Mononuclear cell (primary cell): ENCODE measurements around the gene ATRX. TPM values are rescaled to one million over a fixed set of nuclear protein-coding genes. Genes with fewer than 3 reads are reported as not detected.
"Not testable (repeated sequence)": the region's sequence is repeated elsewhere in the genome, so short reads cannot be mapped to it uniquely, and the experiment has no call there.

Experiments used
- H3K27me3 ChIP-seq: 2 replicates; pipeline ENCODE4 v1.6.0; 2011; ENCODE audit warnings: low read length, control low read depth; ENCODE audit not compliant: insufficient read depth
- H3K4me1 ChIP-seq: 2 replicates; pipeline ENCODE4 v1.5.1; 2011; ENCODE audit warnings: mild to moderate bottlenecking, low read length, control low read depth; ENCODE audit not compliant: insufficient read depth
- H3K4me3 ChIP-seq: 2 replicates; pipeline ENCODE4 v1.5.1; 2011; ENCODE audit warnings: mild to moderate bottlenecking, low read length, moderate library complexity
- H3K9me3 ChIP-seq: 2 replicates; pipeline ENCODE4 v1.5.1; 2011; ENCODE audit warnings: low read depth, mild to moderate bottlenecking, control low read depth, low read length
- total RNA-seq: library from RNA; depleted of rRNA; stranded (reverse); fragments of >200 nt; gene quantifications from one replicate; pipeline ENCODE4 v1.2.3, GENCODE V29; 2012

ATRX gene
- total RNA-seq, 1 donor: 46.6 TPM

DNA sequence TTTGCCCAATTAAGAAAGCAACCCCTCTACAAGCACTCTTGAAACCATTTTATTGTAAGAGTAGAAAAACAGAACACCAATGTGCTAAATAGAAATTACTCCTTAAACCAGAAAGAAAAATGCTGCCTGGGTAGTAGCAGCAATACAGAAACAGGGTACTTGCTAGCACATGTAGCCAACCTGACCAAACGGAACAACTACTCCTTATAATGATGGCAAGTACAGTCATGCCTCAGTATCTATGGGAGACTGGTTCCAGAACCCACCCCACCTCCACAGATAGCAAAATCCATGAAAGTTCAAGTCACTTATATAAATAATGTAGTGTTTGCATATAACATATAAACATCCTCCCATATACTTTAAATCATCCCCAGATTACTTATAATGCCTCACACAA is 168.8 kb downstream of the ATRX start:
- Histone ChIP-seq H3K27me3 (no peaks in the 10 kb centered on the region), H3K4me1 (no peaks in the 10 kb centered on the region), H3K9me3 (no peaks in the 10 kb centered on the region), H3K4me3 (no peak overlapping the region)

DNA sequence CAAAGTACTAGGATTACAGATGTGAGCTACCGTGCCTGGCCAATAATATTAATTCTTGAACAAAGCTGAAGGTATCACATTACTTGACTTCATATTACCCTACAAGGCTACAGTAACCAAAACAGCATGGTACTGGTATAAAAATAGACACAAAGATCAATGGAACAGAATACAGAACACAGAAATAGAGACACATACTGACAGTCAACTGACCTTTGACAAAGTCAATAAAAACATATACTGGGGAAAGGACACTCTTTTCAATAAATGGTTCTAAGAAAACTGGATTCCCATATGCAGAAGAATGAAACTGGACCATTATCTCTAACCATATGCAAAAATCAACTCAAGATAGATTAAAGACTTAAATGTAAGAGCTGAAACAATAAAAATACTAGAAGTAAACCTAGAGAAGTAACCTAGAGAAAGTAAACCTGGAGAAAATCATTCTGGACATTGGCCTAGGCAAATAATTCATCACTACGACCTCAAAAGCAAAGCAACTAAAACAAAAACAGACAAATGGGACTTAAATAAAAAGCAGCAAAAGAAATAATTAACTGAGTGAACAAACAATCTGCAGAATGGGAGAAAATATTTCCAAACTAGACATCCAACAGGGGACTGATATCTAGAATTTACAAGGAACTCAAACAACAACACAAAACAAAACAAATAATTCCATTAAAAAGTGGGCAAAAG is 182.2 kb downstream of the ATRX start:
- no peaks in the 10 kb centered on the region for H3K9me3 ChIP-seq
- H3K4me3 ChIP-seq: no peak overlapping the region
- no peaks in the 10 kb centered on the region for H3K27me3 ChIP-seq
- H3K4me1 ChIP-seq: no peaks in the 10 kb centered on the region

DNA sequence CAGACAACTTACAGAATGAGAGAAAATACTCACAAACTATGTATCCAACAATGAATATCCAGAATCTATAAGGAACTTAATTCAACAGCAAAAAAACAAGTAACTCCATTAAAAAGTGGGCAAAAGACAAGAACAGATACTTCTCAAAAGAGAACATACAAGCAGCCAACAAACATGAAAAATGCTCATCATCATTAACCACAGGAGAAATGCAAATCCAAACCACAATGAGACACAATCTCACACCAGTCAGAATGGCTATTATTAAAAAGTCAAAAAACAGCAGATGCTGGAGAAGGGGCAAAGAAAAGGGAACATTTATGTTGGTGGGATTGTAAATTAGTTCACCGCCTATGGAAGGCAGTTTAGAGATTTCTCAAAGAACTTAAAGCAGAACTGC is 188.5 kb downstream of the ATRX start:
- H3K4me1 ChIP-seq: no peaks in the 10 kb centered on the region
- no peaks in the 10 kb centered on the region for H3K27me3 ChIP-seq
- no peaks in the 10 kb centered on the region for H3K9me3 ChIP-seq
- no peak overlapping the region for H3K4me3 ChIP-seq

DNA sequence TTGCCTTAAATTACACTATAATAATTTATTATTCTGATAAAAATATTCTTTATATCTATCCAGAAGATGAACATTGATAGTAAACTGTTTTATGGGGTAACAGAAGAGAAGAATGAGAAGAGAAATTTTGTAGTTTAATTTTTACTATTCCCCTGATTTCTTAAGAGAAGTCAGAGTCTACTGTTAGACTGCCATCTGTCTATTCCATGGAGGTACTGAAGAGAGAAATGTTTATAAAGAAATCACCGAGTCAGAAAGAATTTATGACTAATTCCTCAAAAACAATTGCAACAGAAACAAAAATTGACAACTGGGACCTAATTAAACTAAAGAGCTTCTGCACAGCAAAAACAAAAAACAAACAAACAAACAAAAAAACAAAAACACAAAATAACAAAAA is 188.9 kb downstream of the ATRX start:
- Histone ChIP-seq H3K27me3 (no peaks in the 10 kb centered on the region), H3K4me1 (no peaks in the 10 kb centered on the region), H3K9me3 (no peaks in the 10 kb centered on the region), H3K4me3 (no peak overlapping the region)

DNA sequence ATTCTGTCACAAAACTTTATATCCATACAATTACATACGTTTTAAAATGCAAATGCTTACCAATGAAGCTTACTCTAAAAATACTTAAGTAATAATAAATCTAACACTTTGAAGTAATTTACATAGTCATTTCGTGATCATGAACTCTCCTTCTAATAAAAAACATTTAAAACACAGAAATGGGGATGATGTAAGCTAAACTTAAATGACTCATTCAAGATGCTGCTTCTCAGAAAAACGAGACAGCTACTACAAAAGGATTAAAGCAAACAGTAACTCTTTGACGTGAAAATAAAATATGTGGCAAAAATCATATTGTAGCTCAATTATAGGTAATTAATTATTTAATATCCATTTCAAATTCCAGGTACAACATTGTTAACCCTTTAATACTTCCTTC is 190.2 kb downstream of the ATRX start:
- no peaks in the 10 kb centered on the region for H3K4me1 ChIP-seq
- H3K27me3 ChIP-seq: no peaks in the 10 kb centered on the region

DNA sequence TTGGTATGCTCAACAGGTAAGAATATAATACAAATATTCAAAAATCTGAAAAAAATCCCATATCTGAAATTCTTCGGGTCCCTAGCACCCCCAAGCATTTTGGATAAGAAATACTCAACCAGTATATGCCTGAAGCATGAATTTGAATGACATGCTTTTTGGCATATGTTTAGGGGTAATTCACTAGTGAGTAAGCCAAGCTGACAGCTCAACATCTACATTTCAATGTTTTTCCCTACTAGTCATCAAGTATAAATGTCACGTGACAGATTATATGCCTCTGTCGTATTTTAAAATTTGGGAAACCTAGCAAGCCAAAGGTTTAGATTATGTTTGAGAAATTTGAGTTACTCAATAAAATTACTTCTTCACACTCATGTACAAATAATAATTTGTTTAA is 213.7 kb downstream of the ATRX start:
- Histone ChIP-seq H3K27me3 (no peaks in the 10 kb centered on the region), H3K4me1 (no peaks in the 10 kb centered on the region), H3K9me3 (no peaks in the 10 kb centered on the region), H3K4me3 (no peak overlapping the region)

More for the DNA sequence above, 190.2 kb downstream of the ATRX start:
- Histone ChIP-seq H3K4me3 (no peak overlapping the region), H3K9me3 (no peaks in the 10 kb centered on the region)

DNA sequence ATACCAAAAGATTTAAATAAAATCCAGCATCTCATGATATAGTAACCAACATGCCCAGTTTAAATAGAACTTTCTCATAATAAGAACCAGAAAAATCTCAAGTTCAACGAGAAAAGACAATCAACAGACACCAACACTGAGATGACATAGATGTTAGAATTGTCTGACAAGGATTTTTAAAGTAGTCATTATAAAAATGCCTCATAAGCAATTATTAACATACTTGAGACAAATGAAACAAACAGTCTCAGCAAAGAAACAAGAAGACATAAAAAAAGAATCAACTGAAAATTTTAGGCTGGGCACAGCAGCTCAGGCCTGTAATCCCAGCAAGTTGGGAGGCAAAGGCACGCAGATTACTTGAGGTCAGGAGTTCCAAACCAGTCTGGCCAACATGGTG is 220.7 kb downstream of the ATRX start:
- H3K27me3 ChIP-seq: no peaks in the 10 kb centered on the region
- H3K4me1 ChIP-seq: no peaks in the 10 kb centered on the region
- no peaks in the 10 kb centered on the region for H3K9me3 ChIP-seq
- H3K4me3 ChIP-seq: no peak overlapping the region

DNA sequence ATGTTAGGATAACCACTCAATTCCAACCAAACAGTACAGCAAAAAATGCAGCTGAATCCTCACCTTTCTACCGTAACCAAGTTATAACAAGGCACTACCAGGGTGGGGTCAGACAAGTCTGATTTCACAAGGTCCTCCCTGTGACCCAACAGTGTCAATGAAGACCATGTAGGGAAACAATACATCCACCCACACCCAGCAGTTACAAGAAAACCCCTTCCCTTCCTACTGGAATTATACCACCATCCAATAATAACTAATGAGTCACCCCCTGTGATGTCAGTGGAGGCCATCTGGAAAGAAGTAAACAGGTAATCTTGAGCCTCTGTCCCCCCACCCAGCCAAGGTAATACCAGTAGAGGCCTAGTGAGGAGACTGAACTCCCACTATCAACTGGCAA is 221.2 kb downstream of the ATRX start:
- Histone ChIP-seq H3K9me3 (no peaks in the 10 kb centered on the region), H3K4me3 (no peak overlapping the region), H3K4me1 (no peaks in the 10 kb centered on the region), H3K27me3 (no peaks in the 10 kb centered on the region)

DNA sequence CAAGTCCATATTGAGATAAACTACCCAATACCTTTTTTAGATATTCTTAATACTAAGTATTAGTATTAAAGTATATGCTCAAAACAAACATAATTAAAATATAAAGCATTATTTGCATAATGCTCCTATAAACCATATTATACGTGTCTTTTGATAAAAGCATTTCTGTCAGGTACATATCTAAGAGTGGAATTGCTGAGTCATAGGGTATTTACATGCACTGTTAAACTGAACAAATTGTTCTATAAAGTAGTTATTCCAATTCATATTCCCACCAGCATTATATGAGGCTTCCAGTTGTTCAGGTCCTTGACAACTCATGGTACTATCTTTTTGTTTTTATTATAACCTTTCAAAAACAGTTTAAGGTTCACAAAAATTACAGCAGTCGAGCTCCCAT is 224.6 kb downstream of the ATRX start:
- Histone ChIP-seq H3K27me3 (no peaks in the 10 kb centered on the region), H3K4me3 (no peak overlapping the region), H3K4me1 (no peaks in the 10 kb centered on the region), H3K9me3 (no peaks in the 10 kb centered on the region)

DNA sequence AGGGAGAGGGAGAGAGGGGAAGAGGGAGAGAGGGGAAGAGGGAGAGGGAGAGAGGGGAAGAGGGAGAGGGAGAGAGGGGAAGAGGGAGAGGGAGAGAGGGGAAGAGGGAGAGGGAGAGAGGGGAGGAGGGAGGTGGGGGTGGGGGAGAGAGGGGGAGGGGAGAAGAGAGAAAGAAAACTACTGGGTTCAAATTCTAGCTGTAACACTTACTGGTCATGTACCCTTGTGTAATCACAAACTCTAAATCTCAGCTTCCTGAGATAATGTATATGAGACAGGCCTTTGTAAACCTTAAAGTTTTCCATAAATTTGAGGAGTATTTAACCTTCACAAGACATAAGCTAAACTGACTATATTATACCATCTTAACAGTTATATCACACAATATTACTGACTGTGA is 229.7 kb downstream of the ATRX start:
- H3K27me3 ChIP-seq: no peaks in the 10 kb centered on the region
- no peak overlapping the region for H3K4me3 ChIP-seq
- H3K4me1 ChIP-seq: no peaks in the 10 kb centered on the region
- H3K9me3 ChIP-seq: no peaks in the 10 kb centered on the region

DNA sequence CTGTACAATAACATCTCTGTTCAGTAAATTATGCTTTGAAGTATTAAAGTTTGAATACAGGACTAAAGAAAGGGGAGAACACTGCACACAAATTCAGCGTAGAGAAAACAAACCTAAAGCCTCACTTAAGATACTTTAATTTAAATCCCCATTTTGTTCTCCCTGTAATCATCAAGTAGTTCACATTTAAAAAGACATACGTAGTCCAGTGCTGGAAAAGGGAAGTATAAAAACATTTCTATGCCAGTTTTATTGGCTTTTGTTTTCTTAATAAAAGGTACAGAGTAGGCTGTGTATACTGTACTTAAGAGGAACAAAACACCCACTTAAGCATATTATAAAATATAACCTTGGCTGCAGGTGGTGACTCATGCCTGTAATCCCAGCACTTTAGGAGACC is 237.3 kb downstream of the ATRX start:
- Histone ChIP-seq H3K9me3 (no peaks in the 10 kb centered on the region), H3K4me3 (no peak overlapping the region), H3K27me3 (no peaks in the 10 kb centered on the region), H3K4me1 (no peaks in the 10 kb centered on the region)

DNA sequence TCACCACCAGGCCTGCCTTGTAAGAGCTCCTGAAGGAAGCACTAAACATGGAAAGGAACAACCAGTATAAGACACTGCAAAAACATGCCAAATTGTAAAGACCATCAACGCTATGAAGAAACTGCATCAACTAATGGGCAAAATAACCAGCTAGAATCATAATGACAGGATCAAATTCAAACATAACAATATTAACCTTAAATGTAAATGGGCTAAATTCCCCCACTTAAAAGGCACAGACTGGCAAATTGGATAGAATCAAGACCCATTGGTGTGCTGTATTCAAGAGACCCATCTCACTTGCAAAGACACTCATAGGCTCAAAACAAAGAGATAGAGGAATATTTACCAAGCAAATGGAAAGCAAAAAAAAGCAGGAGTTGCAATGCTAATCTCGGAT is 246.2 kb downstream of the ATRX start:
- not testable (repeated sequence) for H3K27me3 ChIP-seq, H3K9me3 ChIP-seq, H3K4me3 ChIP-seq, H3K4me1 ChIP-seq

DNA sequence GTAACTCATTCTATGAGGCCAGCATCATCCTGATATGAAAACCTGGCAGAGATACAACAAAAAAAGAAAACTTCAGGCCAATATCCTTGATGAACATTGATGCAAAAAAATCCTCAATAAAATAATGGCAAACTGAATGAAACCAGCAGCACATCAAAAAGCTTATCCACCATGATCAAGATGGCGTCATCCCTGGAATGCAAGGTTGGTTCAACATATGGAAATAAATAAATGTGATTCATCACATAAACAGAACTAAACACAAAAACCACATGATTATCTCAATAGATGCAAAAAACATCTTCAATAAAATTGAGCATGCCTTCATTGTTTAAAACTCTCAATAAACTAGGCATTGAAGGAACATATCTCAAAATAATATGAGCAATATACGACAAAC is 254.8 kb downstream of the ATRX start:
- H3K4me1 ChIP-seq, H3K9me3 ChIP-seq, H3K4me3 ChIP-seq, H3K27me3 ChIP-seq: not testable (repeated sequence)

DNA sequence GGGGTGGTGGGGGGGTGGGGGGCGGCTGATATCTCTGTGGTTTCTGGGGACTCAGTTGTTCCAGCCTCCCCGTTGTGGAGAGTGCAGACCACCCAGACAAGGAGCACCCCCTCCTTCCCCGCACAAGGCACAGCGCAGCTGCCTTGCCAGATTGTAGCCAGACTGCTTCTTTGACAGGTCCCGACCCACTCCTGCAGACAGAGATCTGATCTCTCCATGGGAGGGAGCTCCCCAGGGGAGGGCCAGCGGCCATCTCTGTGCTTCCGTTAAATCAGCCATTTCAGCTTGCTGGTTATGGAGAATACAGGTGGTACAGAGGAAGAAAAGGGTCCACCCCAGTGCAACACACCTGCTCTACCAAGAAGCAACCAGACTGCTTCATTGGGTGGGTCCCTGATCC is 258.0 kb downstream of the ATRX start:
- Histone ChIP-seq H3K27me3 (no peaks in the 10 kb centered on the region), H3K4me3 (no peak overlapping the region), H3K9me3 (no peaks in the 10 kb centered on the region), H3K4me1 (no peaks in the 10 kb centered on the region)

DNA sequence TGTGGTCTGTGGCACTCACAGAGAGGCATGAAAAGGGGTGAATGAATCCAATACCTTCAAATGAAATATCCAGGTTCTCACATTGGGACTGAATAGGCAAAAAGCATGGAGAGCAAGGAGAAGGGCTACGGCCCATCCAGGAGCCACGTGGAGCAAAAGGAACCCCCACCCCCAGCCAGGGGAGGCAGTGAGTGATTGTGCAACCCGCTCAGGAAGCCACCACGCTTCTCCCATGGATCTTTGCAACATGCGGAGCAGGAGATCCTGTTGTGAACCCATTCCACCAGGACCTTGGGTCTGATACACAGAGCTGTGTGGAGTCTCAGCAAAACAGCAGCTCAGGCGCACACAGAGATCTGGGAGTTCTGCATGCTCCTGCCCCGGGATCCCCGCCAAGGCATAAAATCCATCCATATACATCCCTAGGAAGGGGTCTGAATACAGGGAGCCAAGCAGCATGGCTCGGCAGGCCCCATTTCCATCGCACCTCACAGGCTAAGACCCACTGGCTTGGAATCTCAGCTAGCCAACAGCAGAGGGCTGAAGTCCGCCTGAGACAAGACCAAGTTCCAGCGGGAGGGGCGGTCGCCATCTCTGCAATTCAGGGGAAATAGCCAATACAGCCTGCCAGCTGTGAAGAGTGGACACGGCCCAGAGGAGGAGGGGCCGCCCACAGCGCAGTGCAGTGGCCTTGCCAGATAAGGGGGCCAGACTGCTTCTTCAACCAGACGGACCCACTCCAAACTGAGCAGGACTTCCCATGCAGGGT is 258.6 kb downstream of the ATRX start:
- no peak overlapping the region for H3K4me3 ChIP-seq
- H3K4me1 ChIP-seq: no peaks in the 10 kb centered on the region

DNA sequence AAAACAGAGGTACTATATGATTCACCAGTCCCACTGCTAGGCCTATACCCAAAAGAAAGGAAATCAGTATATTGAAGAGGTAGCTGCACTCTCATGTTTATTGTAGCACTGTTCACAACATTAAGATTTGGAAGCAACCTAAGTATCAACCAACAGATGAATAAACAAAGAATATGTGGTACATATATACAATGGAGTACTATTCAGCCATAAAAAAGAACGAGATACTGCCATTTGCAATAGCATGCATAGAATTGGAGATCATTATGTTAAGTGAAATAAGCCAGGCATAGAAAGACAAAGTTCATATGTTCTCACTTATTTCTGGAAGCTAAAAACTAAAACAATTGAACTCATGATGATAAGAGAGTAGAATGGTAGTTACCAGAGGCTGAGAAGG is 266.3 kb downstream of the ATRX start:
- no peak overlapping the region for H3K4me3 ChIP-seq
- no peaks in the 10 kb centered on the region for H3K4me1 ChIP-seq
- no peaks in the 10 kb centered on the region for H3K27me3 ChIP-seq
- H3K9me3 ChIP-seq: no peaks in the 10 kb centered on the region

More for the DNA sequence above, 258.6 kb downstream of the ATRX start:
- Histone ChIP-seq H3K27me3 (no peaks in the 10 kb centered on the region), H3K9me3 (no peaks in the 10 kb centered on the region)
